ENCODE data around the gene MYLK4.

GRCh38 chr6:2752477-2753109, 1.9 kb upstream of the MYLK4 start:
- TF ChIP-seq CTCF (IDR thresholded peaks at IDR 0.05) (no peak), POLR2A (IDR thresholded peaks at IDR 0.05) (no peak)

Data from esophagus squamous epithelium (tissue), 4 donors.